ENCODE measurements around the gene CHST8.
"Not testable (repeated sequence)": the region's sequence is repeated elsewhere in the genome, so short reads cannot be mapped to it uniquely, and the experiment has no call there.

CHST8 gene

GRCh38 chr19:33818411-33818810 is 196.7 kb downstream of the CHST8 start:
- no peak for DNase-seq

GRCh38 chr19:33819078-33819477 is 197.3 kb downstream of the CHST8 start:
- DNase-seq = not testable (repeated sequence)

DNA sequence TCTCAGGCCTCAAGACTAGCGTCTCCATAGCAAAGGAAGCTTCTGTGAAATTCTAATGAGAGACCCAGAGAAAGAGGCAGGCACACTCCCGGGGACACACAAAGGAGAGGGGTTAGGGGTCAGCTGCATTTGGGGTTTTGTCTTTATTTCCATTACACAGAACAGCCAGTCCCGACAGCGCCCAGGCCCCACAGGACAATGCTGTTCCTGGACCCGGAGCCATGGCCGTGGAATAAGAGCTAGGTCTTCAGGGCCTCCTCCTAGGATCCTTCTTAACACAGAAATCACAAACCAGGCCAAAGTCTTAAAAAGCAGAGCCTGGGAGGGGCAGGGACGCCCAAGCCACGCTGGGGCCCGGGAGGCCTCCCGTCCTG is 197.7 kb downstream of the CHST8 start:
- no peak for DNase-seq

DNA sequence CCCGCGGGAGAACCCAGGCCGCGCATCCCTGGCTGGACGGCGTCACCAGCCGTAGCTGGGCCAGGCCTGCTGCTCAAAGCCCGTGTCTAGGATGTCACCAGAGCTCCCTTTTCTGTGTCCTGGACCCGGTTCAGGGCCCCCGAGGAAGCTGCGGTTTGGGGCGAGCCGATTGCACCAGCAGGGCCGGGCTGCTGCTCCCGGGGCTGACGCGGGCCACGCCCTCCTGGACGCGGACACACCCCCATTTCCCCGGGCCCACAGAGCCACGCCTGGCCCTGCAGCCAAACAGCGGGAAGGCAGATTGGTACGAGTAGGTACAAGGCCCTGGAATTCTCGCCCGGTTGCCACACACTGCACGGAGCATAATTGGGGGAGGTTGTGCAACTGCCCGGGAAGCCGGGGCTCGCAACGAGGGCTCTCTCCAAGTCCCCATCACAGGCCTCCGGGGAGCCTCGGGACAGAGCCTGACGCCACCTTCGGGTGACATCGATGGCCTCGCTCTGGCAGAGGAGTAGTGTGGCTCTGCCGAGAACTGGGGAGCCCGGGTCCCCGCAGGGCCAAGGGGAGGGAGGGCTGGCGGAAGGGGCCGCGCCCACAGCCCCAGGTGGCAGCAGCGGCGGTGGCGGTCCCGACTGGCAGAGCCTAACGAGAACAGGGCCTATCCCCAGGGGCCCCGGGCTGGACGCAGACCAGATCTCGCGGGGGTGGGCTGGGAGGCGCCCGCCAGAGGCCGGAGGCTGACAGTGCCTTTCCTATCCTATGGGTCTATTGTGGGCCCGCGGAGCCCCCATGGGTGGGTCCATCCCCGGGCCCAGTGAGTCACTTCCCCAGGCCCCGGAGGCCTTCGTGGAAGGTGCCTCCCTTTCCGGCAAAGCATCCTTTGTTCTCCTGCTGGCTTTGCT is 198.4 kb downstream of the CHST8 start:
- DNase-seq = peak; percentile 65

GRCh38 chr19:33821871-33822270 is 200.1 kb downstream of the CHST8 start:
- no peak for DNase-seq

All from CD4-positive, alpha-beta T cell treated with Interleukin-12 subunit alpha and Interleukin-12 subunit beta, for 1 hour (primary cell).